HUDEP-2 (cell line): ENCODE results near the gene CFAP61.
A peak's percentile ranks its signal among the peaks of the same experiment; 100 is the strongest.
"Not testable (repeated sequence)": the region's sequence is repeated elsewhere in the genome, so short reads cannot be mapped to it uniquely, and the experiment has no call there.

Experiments used
- DNase-seq, 76 experiments: peaks; one replicate each; lab custom pipeline; 2025; ENCODE audit not compliant: unreplicated experiment in 76 of 76; lab: John Stamatoyannopoulos, UW

The CFAP61 gene

DNA sequence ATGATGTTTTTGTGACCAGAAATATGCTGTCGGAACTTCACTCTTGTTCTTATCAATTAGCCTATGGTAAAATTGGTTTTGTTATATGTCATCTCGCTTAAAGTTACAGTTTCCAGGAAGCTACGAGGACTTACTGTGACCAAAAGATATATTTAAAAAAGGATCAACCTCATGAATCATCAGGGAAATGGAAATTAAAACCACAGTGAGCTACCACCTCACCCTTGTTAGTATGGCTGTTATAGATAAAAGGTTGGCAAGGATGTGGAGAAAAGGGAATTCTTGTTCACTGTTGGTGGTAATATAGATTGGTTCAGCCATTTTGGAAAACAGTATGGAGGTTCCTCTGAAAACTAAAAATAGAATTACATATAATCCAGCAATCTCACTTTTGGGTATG lies 301.2 kb downstream of the CFAP61 start:
- peak in 2 of 76 experiments; percentile 4 to 9 for DNase-seq

DNA sequence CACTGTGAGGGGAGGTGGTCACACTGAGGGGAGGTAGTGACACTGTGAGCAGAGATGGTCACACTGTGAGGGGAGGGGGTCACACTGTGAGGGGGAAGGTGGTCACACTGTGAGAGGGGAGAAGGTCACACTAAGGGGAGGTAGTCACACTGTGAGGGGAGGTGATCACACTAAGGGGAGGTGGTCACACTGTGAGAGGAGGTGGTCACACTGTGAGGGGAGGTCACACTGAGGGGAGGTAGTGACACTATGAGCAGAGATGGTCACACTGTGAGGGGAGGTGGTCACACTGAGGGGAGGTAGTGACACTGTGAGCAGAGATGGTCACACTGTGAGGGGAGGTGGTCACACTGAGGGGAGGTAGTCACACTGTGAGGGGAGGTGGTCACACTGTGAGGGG lies 303.2 kb downstream of the CFAP61 start:
- not testable (repeated sequence) for DNase-seq

DNA sequence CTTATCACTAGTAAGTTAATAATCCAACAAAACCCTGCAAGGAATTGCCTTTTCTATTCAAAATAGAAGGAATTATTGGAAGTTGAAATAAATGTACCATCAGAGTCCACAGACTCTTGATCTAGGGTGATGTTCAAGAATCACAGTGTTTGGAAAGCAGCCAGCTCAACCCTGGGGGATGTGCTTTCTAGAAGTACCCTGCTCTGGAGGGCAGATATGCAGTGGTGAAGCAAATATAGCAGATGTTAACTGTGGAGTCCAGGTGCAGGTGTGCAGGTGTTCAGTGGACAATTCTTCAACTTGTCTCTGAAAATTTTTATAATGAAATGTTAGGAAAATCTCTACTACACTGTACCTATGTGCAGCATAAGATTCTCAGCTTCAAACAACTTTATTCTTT lies 306.5 kb downstream of the CFAP61 start:
- no peak for DNase-seq

DNA sequence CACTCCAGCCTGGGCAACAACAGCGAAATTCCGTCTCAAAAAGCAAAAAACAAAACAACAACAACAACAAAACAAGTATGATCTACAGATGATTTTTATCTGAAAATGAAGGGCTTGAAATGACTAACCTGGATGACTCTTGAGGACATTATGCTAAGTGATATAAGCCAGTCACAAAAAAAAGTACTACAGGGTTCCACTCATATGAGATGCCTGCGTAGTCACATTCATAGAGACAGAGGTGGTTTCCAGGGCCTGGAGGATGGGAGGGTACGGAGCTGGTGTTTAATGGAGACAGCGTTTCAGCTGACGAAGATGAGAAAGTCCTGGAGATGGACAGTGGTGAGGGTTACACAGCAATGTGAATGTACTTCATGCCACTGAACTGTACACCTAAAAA lies 307.3 kb downstream of the CFAP61 start:
- no peak for DNase-seq

DNA sequence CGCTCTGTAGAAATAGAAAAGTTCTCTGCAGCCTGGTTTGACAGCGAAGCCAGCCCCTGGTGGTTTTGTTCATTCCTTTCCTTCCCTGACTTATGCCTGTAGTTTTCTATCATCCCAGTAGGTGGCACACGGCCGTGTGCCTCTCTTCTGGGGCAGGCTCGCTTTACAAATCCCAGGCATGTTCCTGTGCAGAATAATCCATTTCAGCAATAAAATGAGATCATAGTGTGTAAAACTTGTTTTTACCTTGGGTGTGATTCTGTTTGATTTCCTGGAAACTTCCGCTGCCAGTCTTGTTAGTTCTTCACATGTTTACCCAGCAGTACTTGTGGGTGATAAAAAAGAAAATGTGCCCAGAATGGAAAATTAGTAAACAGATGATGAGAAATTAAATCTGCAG lies 308.1 kb downstream of the CFAP61 start:
- peak in 29 of 76 experiments; percentile 1 to 54 (median 17) for DNase-seq

DNA sequence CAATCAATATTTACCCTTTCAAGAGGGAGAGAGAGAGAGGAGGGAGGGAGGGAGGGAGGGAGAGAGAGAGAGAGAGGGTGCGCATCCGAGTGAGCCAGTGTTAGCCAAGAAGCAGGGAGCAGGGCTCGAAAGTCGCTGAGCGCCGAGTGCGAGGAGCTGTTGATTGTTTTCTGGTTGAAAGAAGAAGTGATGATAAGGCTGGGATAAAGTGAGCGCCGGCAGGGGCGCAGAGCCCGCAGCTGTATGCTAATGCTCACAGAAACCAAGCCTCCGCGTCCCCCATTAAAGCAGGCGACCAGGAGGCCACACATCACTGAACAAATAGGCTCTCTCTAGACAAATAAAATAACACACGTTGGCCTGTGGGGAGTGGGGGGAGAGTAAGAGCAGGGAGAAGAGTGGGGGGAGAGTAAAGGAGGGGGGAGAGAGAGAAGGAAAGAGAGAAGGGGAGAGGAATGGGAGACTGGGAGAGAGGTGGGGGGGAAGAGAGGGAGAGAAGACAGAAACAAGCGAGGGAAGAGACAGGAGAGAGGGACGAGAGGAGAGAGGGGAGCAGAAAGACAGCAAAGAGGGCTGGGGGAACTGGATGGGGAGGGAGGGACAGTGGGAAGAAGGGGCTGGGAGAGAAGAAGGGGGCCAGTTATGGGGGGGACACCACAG lies 310.6 kb downstream of the CFAP61 start:
- no peak for DNase-seq

DNA sequence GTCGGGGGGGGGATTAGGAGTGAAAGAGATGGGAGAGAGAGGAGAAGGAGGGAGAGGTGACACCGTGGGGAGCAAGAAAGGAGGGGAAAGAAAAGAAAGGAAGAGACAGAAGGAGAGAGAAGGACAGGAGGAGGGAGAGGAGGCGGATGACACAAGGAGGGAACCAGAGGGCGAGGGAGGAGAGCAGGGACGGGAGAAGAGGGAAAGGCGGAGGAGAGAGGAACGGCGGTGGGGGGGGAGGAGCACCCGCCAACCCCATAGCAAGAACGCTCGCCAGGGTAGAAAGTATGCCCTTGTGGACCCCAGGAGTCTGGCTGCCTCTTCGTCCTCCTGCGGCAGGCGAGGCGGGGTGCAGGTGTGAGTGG lies 311.1 kb downstream of the CFAP61 start:
- no peak for DNase-seq

DNA sequence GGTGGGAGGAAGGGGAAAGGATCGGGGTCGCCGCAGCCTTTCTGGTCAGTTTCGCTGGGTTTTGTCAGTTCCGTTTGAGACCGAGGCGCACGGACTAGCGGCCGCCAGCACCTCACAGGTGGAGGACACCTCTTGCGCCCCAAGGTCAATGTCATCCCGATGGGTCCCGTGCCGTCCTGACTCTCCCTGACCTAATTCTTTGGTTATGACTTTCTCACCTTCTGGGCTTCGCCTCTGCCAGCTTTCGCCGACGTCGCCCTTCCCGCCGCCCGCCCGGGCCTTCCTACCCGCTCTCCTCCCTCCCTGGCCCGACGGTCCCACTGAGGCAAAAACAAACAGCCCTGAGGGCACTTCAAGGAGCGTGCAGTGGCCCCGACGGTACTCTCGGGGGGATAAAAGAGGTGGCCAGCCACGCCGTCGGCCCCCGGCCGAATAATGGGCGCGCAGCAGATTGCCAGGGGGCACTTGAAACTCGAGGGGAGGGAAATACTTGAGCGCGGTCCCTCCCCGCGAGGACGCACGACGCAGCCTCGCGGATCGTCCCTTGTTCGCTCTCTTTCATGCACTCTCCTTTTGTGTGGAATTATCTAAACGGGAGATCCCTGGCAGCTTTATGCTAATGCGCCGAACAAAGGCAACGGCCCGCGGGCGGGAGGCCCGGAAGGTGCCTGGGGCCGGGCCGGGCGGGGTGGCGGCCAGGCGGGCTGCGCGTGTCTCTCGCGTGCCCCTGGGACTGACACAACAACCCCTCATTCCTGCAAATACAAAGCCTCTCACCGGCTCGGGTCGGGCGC lies 311.7 kb downstream of the CFAP61 start:
- no peak for DNase-seq

DNA sequence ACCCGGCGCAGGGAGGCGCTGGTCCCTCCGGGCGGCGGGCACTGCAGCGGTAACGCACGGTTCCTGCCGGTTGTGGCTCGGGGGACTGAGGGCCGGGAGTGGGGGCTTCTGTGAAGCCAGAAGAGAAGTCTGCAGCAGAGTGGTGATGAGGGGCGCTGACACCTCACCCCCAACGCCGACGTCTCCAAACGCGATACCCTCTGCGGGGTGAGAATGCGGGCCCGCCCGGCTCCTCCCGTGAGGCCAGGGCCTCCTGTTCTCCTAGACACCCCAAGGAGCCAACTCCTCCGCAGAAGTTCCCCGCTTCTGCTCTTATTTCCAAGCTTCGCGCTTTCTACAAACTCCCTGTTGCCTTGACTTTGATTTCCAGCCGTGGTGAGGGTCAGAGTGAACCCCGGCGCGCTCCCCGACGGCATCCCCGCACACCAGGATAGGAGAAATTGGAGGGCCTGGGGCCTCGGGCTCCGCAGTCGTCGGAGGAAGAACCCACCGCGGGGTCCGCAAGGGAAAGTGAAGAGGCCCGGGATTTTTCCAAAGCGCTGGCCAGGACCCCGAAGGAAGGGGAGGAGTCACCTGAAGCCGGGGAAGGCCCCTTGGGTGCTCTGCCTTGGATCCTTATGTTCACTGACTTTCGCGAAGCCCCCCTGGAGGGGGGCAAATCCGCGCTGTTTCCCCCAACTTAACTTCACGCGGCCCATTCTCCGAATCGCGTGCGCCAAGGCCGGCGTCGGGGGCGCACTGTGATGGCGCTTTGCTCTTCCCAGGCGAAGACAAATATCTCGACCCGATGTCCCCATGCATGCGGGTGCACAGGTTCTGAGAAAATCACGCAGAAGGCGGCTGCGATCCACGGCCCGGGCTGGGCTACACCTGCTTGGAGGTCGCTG lies 312.5 kb downstream of the CFAP61 start:
- DNase-seq: no peak

DNA sequence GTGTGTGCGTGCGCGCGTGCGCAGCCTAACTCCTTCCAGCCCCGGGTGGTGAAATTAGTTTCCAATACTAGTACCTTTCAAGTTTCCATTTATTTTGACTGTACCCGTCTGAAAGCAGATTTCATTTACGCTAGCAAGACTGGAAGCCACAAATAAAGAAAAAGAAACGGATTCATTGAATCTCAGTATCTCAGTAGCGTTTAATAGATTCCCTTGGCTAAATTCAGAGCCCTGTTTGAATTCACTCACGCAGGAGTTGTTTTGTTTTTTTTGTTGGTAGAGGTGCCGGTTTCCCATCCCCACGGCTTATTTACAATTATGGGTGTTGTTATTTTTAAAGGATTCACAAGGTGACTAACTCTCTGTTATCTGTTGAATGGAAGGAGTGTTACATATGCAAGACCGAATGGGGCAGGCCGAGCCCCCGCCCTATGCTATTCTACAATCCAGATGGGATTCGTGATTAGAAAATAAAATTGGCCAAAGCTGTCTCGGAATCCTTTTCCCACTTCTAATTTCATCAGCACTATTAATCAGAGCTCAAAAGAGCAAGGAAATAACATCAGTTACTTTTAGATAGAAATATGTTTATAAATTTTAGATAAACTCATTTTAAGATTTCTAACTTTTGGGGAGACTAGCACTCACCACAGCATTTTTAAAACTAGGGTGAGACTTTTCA lies 313.3 kb downstream of the CFAP61 start:
- DNase-seq: no peak

DNA sequence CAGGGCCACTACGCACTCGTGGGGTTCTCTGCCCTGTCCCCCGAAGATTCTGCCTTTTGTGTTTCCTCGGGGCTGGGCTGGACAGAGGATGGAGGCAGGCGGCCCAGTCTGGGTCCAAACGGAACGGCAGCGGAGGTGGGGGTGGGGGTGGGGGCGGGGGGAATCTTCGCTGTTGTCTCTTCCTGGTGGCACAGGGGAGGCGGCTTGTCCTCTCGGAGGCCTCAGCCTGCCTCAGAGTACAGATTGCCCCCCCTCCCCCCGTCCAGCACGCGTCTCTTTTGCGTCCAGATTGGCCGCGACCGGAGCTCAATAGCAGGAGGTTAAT lies 314.2 kb downstream of the CFAP61 start:
- no peak for DNase-seq

DNA sequence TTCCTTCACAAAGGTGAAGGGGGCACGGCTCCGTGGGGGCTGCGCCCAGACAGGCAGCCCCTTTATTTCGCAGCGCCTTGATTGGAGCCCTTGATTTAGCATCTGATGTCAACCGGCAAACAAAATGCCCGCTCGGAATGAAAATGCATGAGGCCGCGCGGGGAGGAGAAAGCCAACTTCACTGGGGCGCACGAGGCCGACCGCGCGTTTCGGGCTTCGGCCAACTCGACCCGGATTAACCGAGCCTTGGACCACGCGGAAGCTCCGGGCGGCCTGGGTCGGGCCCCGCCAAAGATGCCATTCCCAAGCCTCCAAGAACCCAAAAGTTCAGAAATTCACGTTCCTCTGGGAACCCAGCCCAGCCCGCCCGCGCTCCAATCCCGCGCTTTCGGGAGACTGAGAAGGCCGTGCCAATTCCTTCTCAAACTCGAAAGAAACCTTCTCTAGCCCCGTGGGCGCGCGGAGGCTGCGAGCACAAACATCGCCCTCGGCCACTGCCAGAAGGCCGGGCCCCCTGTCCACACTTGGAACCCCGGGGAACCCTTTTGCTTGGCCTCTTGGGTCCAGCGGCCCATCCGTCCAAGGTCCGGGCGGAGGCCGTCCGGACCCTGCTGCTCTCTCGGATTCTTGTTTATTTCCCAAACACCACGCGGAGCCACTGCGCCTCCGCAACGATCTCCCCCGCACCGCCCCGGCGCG lies 314.7 kb downstream of the CFAP61 start:
- no peak for DNase-seq

DNA sequence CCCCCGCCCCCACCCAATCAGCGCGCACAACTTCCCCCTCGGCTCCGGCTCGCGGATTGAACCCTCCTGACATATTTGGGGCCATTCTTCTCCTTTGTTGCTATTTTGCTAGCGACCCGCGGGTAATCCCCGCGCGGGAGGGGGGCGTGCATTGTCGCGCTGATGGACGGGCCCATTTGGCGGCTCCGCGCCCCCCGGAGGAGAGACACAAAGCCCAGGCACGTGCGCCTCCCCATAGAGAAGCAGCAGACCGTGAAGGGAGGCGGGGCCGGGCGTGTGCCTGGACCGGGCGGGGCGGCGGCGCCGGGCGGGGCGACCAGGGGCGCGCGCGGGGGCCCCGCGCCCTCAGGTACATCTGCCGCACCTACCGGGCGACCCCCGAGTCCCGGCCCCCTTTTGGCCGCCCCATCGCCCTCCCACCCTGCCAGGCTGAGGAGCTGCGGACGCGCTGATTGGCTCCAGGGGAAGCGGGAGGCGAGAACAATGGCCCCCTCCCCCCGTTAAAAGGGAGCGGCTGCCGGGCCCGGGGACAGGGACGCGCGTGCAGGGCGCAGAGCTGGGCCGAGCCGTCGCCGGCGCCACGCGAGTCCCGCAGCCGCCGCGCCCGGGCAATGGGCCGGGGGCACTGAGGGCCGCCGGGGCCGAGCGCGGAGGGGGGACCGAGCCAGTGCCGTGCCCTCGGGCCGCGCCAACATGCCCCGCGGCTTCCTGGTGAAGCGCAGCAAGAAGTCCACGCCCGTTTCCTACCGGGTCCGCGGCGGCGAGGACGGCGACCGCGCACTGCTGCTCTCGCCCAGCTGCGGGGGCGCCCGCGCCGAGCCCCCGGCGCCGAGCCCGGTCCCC lies 315.5 kb downstream of the CFAP61 start, which contains the start of gene INSM1:
Gene INSM1 (plus strand): TSS at position 530 of the 843 bp plus-strand sequence. CDS start 164 bp downstream, at position 694.
- peak in 1 of 76 experiments; percentile 3 for DNase-seq

DNA sequence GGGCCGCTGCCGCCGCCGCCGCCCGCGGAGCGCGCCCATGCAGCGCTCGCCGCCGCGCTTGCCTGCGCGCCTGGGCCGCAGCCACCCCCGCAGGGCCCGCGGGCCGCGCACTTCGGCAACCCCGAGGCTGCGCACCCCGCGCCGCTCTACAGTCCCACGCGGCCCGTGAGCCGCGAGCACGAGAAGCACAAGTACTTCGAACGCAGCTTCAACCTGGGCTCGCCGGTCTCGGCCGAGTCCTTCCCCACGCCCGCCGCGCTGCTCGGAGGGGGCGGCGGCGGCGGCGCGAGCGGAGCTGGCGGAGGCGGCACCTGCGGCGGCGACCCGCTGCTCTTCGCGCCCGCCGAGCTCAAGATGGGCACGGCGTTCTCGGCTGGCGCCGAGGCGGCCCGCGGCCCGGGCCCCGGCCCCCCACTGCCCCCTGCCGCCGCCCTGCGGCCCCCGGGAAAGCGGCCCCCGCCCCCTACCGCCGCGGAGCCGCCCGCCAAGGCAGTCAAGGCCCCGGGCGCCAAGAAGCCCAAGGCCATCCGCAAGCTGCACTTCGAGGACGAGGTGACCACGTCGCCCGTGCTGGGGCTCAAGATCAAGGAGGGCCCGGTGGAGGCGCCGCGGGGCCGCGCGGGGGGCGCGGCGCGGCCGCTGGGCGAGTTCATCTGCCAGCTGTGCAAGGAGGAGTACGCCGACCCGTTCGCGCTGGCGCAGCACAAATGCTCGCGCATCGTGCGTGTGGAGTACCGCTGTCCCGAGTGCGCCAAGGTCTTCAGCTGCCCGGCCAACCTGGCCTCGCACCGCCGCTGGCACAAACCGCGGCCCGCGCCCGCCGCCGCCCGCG lies 316.3 kb downstream of the CFAP61 start:
- DNase-seq: no peak

DNA sequence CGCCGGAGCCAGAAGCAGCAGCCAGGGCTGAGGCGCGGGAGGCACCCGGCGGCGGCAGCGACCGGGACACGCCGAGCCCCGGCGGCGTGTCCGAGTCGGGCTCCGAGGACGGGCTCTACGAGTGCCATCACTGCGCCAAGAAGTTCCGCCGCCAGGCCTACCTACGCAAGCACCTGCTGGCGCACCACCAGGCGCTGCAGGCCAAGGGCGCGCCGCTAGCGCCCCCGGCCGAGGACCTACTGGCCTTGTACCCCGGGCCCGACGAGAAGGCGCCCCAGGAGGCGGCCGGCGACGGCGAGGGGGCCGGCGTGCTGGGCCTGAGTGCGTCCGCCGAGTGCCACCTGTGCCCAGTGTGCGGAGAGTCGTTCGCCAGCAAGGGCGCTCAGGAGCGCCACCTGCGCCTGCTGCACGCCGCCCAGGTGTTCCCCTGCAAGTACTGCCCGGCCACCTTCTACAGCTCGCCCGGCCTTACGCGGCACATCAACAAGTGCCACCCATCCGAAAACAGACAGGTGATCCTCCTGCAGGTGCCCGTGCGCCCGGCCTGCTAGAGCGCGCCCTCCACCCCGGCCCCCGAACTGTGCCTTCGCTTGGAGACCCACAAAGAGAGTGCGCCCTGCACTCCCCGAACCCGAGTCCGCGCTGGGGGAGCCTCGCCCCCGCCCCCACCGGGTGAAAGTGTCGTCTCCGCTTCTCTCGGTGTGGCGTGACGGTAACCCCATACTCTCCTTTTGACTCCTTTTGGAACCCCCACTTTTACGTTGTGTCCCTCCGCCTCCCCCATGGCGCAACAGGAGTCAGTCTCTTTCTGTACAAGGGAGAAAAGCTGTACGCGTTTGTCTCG lies 317.1 kb downstream of the CFAP61 start:
- no peak for DNase-seq

DNA sequence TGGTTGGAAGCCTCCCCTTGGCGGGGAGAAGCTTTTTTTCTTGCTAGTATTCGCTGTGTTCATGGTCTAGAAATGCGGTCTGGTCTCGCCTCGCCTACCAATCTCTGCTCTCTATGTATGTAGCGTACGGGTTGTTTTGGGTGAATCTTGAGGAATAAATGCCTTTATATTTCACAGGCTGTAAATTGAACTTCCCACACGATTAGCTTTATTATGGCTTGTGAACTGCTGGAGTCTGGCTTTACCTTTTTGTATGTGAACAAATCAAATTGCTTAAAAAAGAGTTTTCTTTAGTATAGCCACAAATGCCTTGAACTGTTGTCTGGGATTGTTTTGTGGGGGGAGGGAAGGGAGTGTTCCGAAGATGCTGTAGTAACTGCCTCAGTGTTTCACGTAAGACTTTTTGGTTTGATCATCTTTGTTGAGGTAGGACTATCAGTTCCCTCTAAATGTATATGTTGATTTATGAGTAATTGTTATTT lies 317.8 kb downstream of the CFAP61 start:
- DNase-seq: no peak

DNA sequence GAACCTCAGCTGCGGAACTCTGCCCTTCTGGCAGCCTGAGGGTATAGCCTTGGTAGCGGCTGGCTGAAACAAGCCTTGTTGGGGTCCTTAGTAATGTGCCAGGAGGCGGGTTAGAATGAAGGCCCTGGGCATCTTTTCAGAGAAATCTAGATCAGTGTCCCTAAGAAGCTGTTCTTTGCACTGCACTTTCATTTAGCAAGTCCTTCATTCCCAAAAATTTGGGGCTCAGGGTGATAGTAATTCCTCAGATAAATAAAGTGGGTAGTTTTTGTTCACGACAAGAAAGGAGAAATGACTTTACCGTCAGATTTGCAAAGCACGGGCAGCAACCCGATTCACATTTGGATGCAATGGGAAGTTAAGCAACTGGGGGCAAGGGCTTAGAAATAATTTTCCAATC lies 318.8 kb downstream of the CFAP61 start:
- no peak for DNase-seq
